DMS153 treated with DMSO at 0.1 percent for 48 hours (cell line): ENCODE results near the gene PPFIBP1.
"Not testable (repeated sequence)": the region's sequence is repeated elsewhere in the genome, so short reads cannot be mapped to it uniquely, and the experiment has no call there.

Experiments
- DNase-seq: peaks from one replicate; lab custom pipeline; 2025; ENCODE audit not compliant: unreplicated experiment; lab: John Stamatoyannopoulos, UW

Gene PPFIBP1

DNA sequence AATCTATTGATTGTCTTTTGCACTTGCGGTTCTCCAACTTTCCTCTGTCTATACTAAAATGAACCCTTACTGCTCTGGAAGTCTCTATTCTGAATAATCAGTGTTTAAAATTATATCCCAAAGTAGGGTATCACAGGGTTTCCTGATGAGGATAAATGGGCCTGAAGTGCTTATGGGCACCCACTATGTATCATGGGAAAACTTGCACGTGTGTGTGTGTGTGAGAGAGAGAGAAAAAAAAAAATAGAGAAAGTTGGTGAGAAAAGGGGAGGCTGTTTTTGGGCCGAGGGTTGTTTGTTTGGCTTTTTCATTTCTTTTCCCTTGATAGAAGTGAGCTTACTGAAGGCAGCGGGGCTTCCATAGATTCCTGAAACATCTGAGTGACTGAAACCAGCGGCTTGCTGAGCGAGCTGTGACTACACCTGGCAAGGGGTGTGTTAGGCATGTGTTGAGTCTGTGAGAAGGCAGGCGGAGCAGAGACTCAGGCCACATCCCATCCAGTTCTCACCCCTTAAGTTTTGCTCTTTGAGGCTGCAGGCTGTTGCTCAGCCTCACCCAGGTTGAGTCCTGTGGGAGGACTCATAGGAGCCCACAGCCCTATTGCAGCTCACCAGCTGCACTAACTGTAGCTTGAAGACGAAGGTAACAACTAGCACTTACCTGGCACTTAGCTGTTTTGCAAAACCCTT lies 17.2 kb downstream of the PPFIBP1 start:
- no peak for DNase-seq

DNA sequence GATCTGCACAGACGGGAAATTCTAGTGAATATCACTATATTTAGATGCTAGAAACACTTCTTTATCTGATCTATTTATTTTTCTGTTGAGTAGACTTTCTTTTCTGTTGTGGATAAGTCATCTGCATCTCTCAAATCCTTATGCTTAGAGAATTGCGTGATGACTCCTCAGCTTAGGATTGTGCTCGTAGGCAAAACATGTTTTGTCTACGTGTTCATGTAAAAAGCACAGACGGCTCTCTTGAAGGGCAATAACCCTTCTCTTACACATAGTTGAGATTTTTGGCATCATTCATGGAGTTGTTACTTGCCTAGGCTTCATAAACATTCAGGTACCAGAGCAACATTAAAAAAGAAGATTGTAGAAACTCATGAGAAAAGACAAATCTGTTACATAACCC lies 18.6 kb downstream of the PPFIBP1 start:
- no peak for DNase-seq

DNA sequence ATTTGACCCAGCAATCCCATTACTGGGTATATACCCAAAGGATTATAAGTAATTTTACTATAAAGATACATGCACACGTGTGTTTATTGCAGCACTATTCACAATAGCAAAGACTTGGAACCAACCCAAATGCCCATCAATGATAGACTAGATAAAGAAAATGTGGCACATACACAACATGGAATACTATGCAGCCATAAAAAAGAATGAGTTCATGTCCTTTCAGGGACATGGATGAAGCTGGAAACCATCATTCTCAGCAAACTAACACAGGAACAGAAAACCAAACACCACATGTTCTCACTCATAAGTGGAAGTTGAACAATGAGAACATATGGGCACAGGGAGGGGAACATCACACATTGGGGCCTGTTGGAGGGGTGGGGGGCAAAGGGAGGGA lies 20.9 kb downstream of the PPFIBP1 start:
- not testable (repeated sequence) for DNase-seq

DNA sequence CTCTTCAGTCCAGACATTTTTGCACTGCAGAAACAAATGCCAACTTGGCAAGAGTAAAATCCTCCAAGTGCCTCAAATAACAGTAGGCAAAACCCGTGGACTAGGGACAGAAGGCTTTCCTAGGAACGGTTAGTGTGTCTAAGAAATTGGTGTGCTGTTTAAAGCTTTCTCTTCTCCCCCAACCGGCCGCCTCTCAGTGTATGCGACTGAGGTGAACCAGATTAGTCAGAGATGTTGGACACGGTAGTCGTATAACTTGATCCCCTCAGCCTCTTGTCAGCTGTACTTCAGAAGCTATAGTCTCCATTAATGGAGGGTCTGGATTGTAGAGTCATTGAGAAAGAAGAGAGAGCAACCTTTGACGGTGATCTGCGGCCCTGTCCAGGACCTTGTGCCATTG lies 21.7 kb downstream of the PPFIBP1 start:
- no peak for DNase-seq

DNA sequence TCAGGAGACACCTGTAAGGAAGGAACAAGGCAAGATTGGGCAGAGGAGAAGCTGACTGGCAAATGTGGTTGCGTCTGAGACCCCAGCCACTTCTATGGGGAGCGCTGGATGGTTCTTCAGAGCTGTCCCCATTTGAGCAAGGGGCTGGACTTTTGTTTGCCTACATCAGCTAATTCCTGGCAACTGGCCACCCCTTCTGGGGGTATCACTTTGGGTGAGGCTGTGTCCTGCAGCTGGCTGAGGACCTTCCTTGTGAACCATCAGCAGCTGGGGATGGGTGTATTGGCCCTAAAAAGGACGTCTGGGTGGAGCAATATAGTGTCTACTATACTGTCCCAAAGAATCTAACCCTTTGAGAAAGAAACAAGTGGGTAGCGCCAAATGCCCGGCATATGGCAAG lies 23.6 kb downstream of the PPFIBP1 start:
- DNase-seq: no peak

DNA sequence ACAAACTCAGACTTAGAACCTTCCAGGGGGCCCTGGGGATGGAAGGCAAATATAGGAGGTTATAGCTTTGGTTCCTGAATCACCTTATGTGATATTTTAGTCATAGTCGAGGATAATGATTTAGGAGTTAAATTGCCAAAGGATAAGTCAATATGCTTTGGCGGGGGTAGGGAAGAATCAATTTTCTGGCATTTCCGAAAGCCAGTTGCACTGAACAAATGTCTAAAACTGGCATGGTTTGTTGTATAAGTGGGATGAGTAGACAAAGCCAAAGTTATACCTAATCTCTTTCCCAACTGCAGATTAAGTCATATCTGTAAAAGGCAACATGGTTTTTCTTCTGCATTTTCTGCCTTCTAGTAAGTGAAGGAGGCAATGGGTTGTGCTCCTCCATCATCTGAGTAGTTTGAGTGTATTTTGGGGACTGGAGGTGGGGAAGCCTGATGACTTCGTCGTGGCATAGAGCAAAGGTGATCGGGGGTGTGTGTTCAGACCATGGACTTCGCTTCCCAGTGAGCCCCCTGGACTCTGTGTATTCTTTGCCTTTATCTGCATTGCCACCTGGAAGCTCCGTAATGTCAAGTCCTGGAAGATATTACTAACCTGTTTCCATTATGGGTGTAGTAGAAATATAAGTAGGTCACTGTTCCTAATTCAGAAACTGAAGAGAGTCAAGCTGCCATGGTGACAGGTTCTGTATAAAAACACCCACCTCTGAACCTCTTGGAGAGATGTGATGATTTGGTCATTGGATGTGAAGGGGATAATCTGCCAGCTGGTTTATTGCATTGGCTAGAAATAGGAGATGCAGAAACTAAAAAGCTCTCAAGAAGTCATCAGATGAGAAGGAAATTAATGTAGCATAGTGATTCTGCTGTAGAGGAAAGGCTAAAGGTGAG lies 24.5 kb downstream of the PPFIBP1 start:
- no peak for DNase-seq

DNA sequence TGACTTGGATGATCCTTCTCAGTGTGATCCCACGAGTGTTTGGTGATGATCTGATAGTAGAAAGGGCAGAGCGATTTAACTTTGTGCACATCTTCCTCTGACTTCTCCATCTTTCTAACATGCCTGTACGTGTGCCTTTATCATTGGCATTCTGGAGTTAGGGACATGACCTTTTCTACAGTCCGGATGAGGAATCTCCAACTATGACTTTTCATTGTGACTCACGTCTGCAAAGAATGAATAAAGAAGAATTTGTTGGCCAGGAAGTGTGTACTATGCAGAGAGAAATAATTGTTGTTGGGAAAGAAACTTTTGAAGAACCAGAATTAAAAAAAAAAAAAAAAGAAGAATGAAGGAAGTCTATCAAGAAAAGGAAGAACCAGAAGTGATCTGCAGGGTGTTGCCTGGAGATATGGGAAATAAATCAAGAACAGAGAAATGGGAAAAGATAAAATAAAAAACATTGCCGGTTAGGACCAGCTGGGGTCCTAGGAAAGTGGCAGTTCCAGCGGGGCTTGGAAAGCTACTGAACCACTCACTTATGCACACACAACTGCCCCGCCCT lies 25.3 kb downstream of the PPFIBP1 start:
- no peak for DNase-seq

DNA sequence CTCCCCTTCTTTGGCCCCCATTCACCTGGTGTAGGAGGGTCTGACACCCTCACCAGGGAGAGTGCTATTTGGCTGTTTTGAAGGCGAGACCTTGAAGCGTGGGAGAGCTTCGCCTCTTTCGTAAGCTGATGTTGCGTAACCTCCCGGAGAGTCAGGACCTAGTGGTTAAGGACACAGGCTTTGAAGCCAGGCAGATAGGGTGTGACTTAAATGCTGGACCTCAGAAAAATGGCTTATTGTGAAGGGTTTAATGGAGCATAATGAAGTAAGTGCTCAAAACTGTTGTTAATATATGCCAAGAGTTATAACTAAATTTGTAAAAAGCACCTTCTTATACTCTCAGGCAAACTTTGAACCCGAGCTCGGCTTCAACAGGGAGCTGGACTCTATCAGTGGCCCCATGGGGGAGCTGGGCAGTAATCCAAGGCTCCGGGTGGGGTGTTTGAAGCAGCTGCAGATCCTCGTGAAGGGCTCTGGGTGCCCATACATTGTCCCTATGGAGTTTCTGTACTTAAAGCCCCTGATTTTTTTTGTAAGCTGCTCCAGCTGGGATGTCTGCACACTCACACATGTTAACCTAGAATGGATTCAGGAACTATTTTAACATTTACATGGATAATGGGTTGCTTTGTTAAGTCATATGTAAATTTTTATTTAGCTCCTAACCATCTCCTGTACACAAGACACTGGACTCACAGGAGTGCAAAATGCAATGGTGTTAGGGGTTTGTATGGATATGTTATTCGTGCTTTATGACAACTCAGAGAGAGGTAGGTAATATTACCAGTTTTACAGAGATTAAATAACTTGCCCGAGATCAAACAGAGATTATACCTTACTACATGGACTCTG lies 26.0 kb downstream of the PPFIBP1 start:
- no peak for DNase-seq

DNA sequence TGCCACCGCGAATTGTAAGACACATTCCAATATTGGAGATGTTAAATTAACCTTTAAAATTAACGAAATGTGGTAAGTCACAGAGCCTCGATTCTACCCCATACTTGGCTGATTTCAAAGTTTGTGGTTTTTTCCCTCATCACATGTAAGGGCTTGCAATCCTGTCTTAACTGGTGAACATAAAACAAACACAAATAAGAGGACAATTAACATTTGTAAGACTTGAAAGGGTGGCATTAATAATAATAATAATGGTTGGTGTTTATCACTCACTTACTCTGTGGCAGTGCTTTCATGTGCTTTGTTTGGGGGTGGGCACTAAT lies 26.6 kb downstream of the PPFIBP1 start:
- no peak for DNase-seq

DNA sequence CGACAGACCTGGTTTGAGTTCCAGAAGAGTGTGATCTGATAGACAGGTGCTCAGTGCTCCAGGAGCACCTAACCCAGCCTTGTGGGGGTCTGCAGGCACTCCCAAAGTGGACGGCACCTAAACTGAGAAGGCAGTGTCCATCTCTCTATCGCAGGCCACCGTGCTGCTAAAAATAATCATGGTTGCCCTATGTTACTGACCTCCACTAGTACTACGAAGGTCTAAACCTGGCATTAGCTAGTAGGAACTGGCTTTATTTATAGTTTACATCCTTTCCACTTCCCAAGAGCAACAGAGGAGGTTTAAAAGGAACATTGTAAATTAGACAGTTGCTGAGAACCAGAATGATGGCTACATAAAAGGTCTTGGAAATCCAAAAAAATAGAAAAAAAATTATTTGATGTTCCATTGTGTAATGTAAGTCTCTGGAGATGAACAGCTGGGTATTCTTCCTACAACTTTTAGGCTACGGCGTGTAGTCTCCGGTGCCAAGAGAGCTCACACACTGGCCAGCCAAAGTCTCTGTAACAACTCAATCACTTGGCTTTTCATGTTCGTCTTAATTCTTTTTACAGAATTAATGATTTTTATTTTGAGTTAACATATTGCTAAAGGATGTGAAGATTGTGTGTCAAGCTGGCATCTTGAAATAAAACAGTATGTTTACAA lies 27.3 kb downstream of the PPFIBP1 start:
- no peak for DNase-seq

DNA sequence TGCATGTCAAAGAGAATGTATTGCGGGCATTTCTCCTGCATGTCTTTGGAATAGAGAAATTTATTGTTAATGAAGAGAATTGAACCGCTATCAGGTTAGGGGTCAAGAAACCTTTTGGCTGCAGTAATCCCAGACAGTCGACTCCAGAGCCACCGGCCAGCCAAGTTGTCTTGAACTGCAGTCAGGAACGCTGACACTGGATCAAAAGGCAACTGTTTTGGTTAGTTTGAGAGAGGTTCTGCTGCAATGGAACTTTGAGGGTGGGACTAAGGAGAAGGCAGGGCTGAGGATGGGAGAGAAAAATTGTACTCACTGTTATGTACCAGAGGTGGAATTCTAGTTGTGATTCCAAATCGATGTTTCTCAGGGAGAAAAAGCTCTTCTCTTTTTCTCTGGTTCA lies 28.2 kb downstream of the PPFIBP1 start:
- DNase-seq: no peak

DNA sequence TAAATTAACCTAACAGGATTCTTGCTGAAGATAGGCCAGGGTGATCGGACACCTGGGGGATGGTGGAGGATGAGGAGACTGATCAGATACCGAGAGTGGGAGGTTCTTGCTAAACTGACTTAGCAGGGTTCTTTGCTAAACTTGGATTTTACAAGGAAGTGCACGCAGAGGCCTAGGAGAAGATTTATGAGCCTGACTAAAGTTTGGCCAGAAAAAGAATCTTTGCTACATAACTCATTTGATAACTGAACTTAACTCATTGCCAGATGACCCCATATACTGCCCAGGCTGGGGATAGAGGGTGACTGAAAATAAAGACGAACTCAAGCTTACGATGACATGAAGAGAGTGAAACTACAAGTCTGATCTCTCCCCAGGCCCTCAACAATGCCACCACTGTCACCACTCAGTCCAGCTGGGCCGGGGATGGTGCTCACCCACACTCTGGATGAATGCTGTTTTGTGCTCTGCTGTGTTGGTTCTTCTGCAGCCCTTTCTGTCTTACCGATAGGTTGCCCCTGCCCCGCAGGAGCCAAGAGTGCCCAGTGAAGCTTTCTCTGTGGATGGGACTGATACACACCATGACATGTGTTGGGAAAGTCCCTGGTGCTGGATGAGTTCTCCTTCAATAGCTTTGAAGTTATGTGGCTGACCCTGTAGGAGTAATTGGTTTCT lies 29.0 kb downstream of the PPFIBP1 start:
- DNase-seq: no peak

DNA sequence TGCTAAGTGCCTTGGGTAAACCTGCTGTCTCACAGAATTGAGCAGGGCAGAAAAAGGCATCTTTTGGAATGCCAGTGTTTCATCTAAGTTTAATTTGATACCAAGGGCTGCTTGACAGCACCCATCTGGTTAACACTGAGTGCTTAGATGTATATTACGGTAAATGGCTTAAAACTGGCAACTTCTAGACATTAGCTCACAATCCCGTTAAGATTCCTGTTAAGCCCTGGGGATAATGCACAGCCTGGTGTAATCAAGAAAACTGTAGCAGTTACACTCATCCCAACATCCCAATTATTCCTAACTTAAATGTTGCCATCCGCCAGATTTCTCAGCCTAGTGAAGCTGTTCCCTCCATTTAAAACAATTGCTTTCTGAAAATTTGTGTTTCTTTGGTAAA lies 29.9 kb downstream of the PPFIBP1 start:
- no peak for DNase-seq

DNA sequence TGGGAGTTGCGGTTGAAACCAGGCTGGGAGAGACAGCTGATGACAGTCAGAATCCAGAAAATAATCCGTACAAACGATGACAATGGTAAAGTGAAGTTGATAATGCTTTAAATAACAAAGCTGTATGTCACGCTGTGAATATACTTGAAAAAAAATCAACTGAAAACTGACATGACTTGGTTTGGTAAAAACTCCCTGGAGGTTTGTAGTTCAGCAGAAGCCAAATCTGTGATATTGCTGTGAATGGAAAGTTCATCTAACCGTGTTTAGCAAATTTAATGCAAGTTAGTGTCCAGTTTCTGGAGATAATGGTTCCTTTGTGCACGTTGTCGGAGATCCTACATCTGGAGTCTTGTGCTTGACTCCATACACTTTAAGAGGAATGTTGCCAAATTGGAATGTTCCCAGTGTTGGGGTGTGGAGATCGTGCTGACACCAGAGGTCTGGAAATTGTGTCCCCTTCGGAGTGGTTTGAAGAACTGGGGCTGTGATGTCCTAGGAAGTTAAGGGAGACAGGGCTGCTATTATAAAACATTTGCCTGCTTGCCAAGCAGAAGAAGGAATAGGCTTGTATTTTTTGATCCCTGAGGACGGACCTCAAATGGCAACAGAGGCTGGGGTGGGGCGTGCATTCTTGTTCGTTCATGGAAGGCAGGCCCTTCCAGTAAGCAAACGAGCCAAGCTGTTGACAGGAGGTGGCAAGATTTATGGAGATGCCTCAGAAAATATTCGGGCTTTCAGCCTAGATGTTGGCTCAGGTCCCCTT lies 30.6 kb downstream of the PPFIBP1 start:
- no peak for DNase-seq

DNA sequence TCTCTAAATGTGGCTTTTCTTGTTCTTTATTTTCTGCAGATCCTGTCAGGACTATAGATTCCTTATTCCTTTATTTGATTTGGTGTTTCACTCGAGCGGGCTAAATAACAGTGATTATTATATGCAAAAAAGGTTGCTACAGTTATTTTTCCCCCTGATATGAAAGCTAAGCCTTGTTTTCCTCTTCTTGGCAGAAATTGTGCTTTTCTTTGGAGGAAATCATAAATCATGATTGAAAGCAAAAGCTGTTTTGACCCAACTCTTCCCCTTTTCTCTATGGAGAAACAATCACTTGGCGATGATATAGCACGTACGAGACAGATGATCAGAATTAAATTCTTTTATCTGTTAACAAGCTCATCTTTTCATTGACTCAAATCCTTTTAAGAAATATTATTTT lies 31.4 kb downstream of the PPFIBP1 start:
- no peak for DNase-seq

DNA sequence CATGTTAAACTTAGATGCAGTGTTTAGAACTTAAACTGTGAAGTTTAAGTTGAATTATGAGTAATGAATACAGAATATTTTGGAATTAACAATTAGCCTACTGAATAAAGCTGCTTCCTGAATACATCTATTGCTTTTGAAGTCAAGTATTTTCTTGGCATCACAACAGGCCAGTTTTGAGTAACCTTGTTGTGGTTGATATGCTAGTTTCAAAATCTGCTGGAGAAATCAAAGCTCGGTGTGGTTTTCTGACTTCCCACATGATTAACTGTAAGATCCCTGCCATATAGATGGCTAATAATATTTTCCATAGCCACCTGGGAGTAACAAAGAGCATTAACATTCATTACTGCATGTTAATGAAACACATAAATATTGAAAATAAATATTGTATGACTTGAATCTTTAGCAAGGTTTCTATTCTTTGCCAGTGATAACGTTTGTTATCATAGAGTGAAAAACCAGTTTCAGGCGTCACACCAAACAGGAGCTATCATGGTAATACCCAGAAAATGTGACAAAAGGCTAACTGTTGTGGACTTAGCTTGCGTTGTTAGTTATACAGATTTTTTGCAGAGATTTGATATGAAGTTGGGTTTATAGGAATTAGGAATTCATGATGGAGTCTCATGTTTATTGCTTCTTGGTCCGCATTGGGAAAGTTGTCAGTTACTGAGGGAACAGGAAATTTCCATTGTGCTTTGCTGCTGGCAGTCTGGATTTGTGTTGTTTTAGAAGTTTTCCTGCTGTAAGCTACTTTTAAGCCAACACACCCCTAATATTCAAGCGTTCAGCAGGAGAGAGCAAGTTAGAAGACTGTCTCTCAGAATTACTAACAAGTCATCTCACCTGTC lies 32.1 kb downstream of the PPFIBP1 start:
- no peak for DNase-seq

DNA sequence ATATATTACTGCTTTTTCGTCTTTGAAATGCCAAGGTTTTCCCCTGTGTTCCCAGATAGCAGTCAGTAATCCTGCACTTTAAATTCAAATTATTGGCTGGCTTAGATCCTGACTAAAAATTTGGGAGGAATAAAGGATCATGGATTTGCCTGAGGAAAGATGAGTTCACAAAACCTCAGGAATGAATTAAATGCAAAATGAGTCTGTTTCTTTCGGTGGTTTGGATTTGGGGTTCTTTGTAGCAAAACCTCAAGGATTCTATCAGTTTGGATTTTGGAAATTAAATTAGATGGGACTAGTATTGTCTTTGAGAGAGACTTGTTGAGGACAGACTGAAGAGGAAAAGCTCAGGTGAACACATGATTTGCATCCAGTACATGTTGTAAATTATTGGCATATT lies 36.1 kb downstream of the PPFIBP1 start:
- DNase-seq: no peak

DNA sequence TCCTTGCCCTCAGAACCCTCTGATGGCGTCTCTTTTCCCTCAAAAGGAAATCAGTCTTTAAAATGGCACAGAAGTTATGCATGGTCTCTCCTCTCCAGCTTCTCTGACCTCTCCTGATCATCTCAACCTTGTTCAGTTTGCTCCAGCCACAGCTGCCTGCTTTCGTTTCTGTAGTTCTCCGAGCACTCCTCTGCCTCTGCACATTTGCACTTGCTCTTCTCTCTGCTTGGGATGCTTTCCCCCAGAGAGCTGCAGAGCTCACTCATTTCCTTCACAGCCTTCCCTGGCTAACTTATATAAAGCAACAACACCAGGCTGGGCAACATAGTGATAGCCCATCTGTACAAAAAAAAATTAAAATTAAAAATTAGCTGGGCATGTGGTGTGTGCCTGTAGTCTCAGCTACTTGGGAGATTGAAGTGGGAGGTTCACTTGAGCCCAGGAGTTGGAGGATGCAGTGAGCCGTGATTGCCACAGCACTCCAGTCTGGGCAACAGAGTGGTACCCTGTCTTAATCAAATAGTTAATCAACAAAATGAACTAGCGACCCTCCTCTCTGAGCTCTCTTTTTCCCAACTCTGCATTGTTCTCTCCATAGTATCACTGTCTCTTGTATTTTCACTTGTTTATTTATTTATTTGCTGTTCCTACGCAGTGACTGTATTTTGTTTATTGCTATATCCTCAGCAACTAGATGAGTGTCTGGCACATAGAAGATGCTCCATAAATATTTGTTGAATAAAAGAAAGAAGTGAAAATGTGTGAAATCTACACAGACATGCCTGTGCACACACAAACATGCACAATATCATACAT lies 37.7 kb downstream of the PPFIBP1 start:
- DNase-seq: no peak
